GM12872 (cell line): ENCODE results near the gene IL17REL.

ENCODE experiments used
- CTCF ChIP-seq: IDR thresholded peaks from 3 replicates; pipeline ENCODE4 v1.5.1; 2011; ENCODE audit warnings: low read depth, mild to moderate bottlenecking, low read length, moderate library complexity; ENCODE audit not compliant: insufficient read depth

The IL17REL gene

DNA sequence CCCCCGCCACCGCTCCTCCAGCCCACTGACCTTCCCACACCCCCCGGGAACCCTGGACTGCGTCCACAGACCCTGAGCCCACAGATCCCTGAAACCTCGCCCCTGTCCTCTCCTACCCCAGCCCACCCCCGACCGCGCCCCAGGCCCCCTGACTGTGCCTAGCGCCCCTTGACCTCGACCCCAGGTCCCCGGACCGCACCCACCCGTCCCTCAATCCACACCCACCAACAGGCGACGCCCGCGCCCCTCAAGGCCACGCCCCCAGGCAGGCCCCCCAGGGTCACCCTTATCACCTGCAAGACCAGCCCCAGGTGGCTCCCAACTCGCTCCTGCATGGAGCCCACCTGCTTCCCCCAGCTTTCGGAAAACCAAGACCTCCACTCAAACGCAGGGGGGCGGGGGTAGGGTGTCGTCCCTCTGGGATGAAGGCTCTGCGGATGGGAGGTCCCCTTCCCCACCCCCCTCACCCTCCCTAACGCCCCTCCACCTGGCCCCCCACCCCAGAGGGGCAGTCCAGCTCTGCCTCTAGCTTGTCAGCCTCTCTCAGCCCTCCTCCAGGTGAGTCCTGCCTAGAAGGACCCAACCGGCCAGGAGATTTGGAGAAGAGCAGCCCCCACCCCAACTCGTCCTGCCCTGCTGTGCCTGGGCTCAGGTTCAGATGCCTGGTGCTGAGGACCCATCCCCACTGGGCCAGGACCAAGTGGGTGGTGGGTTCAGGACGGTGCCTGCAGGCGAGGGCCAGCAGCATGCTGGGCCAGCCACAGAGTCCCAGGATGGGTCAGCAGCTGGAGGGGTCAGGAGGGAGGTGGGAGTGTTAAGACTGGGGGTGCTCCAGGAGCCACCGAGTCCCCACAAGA lies 3.1 kb upstream of the IL17REL start:
- TF ChIP-seq CTCF, result no peak

- no peak for TF ChIP-seq CTCF
Observed at GRCh38 chr22:50014655-50015401, 2.3 kb upstream of the IL17REL start.

DNA sequence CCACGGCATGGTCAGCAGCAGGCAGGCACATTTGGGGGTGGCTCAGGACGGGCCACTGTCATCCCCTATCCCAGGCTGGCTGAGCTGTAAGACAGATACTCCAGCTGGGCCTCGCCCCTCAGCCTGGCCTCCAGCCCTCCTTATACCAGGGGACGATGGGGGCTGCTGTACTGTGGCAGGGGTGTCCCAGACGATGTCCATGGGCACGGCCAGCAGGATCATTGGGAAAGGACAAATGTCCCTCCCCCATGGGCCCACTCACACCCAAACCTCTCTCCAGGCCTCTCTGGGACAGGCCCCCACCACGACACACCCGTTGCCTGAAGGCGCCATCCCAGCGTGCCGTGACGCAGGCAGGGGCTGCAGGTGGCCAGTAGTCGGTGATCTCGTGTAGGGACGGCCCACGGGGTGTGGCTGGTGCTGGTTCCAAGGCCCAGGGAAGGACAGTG lies 1.5 kb upstream of the IL17REL start:
- no peak for TF ChIP-seq CTCF

- TF ChIP-seq CTCF, result no peak
Observed at GRCh38 chr22:50011447-50012210, 936 bp downstream of the IL17REL start.

DNA sequence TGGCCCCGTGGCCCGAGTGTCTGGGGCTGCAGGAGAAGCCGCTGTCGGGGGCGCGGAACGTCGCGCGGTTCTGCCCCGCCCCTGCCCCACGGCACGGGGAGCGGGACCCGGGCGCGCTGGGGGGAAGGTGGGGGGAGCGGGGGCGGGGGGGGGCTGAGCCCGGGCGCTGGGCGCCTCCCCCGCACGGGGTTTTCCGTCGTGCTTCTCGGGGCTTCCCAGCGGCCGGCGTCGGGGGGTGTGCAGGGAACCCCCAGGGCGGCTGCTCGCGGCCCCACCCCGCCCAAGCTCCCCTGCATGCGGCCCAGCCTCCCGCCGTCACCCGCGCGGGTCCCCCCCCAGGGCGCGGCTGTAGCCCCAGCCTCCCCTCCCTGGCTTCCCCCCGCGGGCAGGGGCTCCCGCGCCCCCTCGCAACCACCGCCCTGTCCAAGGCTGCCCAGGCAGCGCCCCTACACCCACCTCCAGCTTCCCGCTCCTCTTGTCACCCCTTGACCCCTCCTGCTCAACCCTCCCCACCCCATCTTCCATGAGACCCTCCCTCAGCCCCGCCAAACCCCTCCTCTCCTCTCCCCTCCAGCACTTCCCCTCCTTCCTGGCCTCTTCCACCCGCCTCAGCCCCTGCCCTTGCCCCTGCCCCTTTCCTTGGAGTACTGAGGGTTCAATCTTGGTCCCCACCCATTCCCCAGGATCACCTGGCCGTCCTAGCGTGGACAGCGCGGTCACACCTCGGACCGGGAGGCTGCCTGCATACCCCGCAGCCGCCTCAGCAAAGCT lies 1.7 kb downstream of the IL17REL start:
- no peak for TF ChIP-seq CTCF

GRCh38 chr22:50009765-50010675 lies 2.5 kb downstream of the IL17REL start:
- no peak for TF ChIP-seq CTCF
